Measurements from ENCODE around the gene DHRSX. TPM values are rescaled to one million over a fixed set of nuclear protein-coding genes. Genes with fewer than 3 reads are reported as not detected.
A peak's percentile ranks its signal among the peaks of the same experiment; 100 is the strongest.
"Not testable (repeated sequence)": the region's sequence is repeated elsewhere in the genome, so short reads cannot be mapped to it uniquely, and the experiment has no call there.

DHRSX gene
- total RNA-seq, 2 donors from 2014 or later: 36.5 to 45.4 TPM

DNA sequence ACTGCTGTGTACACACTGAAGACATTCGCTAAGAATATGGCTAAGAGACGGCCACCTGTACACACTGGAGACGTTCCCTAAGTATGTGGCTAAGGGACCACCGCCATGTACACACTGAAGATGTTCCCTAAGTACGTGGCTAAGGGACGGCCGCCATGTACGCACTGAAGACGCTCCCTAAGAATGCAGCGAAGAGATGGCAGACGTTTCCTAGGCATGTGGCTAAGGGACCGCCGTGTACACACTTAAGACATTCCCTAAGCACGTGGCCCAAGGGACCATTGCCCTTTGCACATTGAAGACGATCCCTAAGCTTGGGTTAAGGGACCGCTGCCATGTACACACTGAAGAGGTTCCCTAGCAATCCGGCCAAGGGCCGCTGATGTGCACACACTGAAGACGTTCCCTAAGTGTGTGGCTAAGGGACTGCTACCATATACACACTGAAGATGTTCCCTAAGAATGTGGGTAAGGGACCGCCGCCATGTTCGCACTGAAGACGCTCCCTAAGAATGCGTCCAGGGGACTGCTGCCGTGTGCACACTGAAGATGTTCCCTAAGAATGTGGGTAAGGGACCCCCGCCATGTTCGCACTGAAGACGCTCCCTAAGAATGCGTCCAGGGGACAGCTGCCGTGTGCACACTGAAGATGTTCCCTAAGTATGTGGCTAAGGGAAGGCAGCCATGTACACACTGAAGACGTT, 36.7 kb downstream of the DHRSX start:
- H3K27me3 Mint-ChIP-seq (ENCODE audit: insufficient read depth): no peaks in the 10 kb centered on the region
- Histone ChIP-seq H3K27ac (ENCODE audit: low read depth, low read length) (no peak overlapping the region), H3K9ac (ENCODE audit: extremely low read depth, low read length, poor library complexity, severe bottlenecking) (no peak overlapping the region), H3K4me3 (ENCODE audit: low read length) (no peak overlapping the region), H3K9me3 (ENCODE audit: control insufficient read depth, low read length) (peaks cover 31% of the 10 kb centered on the region), H3K27me3 (ENCODE audit: control insufficient read depth, insufficient read depth, low read length, poor library complexity, severe bottlenecking) (no peaks in the 10 kb centered on the region), H3K4me1 (ENCODE audit: control insufficient read depth, insufficient read depth, low read length) (no peaks in the 10 kb centered on the region), H3K36me3 (ENCODE audit: control insufficient read depth, insufficient read depth, low read length) (no peaks in the 10 kb centered on the region)
- TF ChIP-seq, protein P1, sequence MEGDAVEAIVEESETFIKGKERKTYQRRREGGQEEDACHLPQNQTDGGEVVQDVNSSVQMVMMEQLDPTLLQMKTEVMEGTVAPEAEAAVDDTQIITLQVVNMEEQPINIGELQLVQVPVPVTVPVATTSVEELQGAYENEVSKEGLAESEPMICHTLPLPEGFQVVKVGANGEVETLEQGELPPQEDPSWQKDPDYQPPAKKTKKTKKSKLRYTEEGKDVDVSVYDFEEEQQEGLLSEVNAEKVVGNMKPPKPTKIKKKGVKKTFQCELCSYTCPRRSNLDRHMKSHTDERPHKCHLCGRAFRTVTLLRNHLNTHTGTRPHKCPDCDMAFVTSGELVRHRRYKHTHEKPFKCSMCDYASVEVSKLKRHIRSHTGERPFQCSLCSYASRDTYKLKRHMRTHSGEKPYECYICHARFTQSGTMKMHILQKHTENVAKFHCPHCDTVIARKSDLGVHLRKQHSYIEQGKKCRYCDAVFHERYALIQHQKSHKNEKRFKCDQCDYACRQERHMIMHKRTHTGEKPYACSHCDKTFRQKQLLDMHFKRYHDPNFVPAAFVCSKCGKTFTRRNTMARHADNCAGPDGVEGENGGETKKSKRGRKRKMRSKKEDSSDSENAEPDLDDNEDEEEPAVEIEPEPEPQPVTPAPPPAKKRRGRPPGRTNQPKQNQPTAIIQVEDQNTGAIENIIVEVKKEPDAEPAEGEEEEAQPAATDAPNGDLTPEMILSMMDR (conservative IDR thresholded peaks at IDR 0.05): no peak
- H3K4me1 Mint-ChIP-seq: peaks cover 10% of the 10 kb centered on the region
- peaks cover 59% of the 10 kb centered on the region for H3K9me3 Mint-ChIP-seq
- WGBS, 2 experiments (ENCODE audit: insufficient coverage in 1 of 2, insufficient read length in 1 of 2): 85% methylated on average over 22 to 31 of the region's 31 CpGs
- no peak overlapping the region for H3K4me3 Mint-ChIP-seq
- H3K36me3 Mint-ChIP-seq (ENCODE audit: low read depth): peaks cover 53% of the 10 kb centered on the region
- DNase-seq: peak; percentile 64
- H3K27ac Mint-ChIP-seq: no peak overlapping the region

DNA sequence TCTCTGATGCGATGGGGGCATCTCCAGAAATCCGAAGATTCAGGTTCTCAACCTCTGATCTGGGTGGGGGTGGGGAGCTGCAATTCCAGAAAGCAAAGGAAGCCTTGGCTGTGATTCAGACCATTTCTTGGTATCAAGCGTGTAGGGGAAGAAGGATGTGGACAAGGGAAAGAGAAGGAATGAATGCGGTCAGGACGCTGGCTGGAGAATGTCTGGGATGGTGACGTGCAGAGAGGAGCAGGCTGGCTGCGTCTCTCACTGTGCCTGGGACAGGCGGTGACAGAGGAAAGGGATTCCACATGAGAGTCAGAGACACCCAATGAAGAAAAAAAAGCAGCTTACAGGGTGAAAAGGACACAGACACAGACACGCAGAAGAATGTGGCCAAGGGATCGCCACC, 37.3 kb downstream of the DHRSX start:
- H3K4me3 Mint-ChIP-seq; H3K4me3 ChIP-seq (ENCODE audit: low read length); H3K4me1 ChIP-seq (ENCODE audit: control insufficient read depth, insufficient read depth, low read length); H3K4me1 Mint-ChIP-seq; H3K36me3 ChIP-seq (ENCODE audit: control insufficient read depth, insufficient read depth, low read length); DNase-seq; H3K27me3 ChIP-seq (ENCODE audit: control insufficient read depth, insufficient read depth, low read length, poor library complexity, severe bottlenecking); H3K9ac ChIP-seq (ENCODE audit: extremely low read depth, low read length, poor library complexity, severe bottlenecking); H3K27me3 Mint-ChIP-seq (ENCODE audit: insufficient read depth): not testable (repeated sequence)
- peaks cover 54% of the 10 kb centered on the region for H3K9me3 Mint-ChIP-seq
- WGBS, 2 experiments (ENCODE audit: insufficient coverage in 1 of 2, insufficient read length in 1 of 2): 82 to 84% methylated on average over 10 of the region's 10 CpGs
- peak overlapping the region; percentile 77 for H3K27ac Mint-ChIP-seq
- Histone ChIP-seq H3K27ac (ENCODE audit: low read depth, low read length) (peak overlapping the region; percentile 36), H3K9me3 (ENCODE audit: control insufficient read depth, low read length) (peaks cover 32% of the 10 kb centered on the region)
- peaks cover 49% of the 10 kb centered on the region for H3K36me3 Mint-ChIP-seq (ENCODE audit: low read depth)

DNA sequence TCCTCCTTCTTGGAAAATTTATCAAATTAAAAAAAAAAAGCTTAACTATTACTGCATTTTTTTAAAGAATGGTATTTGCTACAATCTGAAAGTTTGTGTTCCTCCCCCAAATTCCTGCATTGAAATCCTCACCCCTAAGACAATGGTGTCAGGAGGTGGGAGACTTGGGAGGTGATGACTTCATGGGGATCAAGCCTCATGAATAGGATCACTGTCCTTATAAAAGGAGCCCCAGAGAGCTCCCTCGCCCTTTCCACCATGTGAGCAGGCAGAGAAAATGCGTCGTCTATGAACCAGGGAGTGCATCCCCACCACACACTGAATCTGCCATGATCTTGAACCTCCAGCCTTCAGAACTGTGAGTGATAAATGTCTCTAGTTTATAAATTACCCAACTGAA, 38.0 kb downstream of the DHRSX start:
- H3K27ac Mint-ChIP-seq: peak overlapping the region; percentile 77
- TF ChIP-seq, protein P1 (conservative IDR thresholded peaks at IDR 0.05): no peak
- no peak overlapping the region for H3K4me3 Mint-ChIP-seq
- H3K36me3 ChIP-seq (ENCODE audit: control insufficient read depth, insufficient read depth, low read length): peaks cover 8% of the 10 kb centered on the region
- peaks cover 55% of the 10 kb centered on the region for H3K9me3 Mint-ChIP-seq
- H3K9me3 ChIP-seq (ENCODE audit: control insufficient read depth, low read length): peaks cover 38% of the 10 kb centered on the region
- DNase-seq: peak; percentile 56
- H3K36me3 Mint-ChIP-seq (ENCODE audit: low read depth): peaks cover 48% of the 10 kb centered on the region
- H3K9ac ChIP-seq (ENCODE audit: extremely low read depth, low read length, poor library complexity, severe bottlenecking): no peak overlapping the region
- H3K27me3 ChIP-seq (ENCODE audit: control insufficient read depth, insufficient read depth, low read length, poor library complexity, severe bottlenecking): no peaks in the 10 kb centered on the region
- H3K4me3 ChIP-seq (ENCODE audit: low read length): no peak overlapping the region
- no peaks in the 10 kb centered on the region for H3K27me3 Mint-ChIP-seq (ENCODE audit: insufficient read depth)
- H3K27ac ChIP-seq (ENCODE audit: low read depth, low read length): peak overlapping the region; percentile 36
- H3K4me1 Mint-ChIP-seq: peaks cover 10% of the 10 kb centered on the region
- 82% methylated on average over 3 of the region's 3 CpGs; no CpG with 5 or more reads in 1 of the 2 experiments for WGBS, 2 experiments (ENCODE audit: insufficient coverage in 1 of 2, insufficient read length in 1 of 2)
- no peaks in the 10 kb centered on the region for H3K4me1 ChIP-seq (ENCODE audit: control insufficient read depth, insufficient read depth, low read length)

All from endodermal cell (in vitro differentiated cells).